Astrocyte of the hippocampus (primary cell): ENCODE measurements around the gene PDHB.
"Not testable (repeated sequence)": the region's sequence is repeated elsewhere in the genome, so short reads cannot be mapped to it uniquely, and the experiment has no call there.

Experiments
- DNase-seq: peaks from one replicate; pipeline ENCODE4 v3.0.0; 2011; ENCODE audit warnings: low read depth, low spot score

Gene PDHB

DNA sequence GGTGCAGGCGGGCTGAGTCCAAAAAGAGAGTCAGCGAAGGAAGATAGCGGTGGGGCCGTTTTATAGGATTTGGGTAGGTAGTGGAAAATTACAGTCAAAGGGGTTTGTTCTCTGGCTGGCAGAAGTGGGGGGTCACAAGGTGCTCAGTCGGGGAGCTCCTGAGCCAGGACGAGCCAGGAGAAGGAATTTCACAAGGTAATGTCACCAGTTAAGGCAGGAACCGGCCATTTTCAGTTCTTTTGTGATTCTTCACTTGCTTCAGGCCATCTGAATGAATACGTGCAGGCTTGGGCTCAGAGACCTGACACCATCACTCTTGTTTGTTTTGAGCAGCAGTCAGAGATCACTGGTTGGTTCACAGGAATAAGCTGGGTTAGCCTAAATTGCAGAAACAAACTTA is 3.6 kb upstream of the PDHB start:
- DNase-seq: not testable (repeated sequence)

DNA sequence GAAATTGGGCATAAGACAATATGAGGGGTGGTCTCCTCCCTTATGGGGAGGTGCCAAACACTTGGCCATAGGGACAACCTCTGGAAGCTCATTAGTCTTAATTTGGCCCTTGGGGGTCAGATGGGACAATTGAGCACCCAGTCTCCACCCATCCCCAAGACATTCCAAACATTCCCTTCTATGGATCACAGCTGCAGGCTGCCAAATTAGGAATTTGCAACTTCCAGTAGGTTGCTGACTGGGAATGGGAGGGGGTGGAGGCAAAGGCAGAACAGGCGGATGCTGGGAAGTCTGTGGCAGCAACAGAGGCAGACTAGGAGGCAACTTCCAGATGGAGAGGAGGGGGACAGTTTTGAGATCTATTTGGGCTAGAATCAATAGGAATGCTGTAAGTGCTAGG is 1.4 kb upstream of the PDHB start:
- peak; percentile 89 for DNase-seq

DNA sequence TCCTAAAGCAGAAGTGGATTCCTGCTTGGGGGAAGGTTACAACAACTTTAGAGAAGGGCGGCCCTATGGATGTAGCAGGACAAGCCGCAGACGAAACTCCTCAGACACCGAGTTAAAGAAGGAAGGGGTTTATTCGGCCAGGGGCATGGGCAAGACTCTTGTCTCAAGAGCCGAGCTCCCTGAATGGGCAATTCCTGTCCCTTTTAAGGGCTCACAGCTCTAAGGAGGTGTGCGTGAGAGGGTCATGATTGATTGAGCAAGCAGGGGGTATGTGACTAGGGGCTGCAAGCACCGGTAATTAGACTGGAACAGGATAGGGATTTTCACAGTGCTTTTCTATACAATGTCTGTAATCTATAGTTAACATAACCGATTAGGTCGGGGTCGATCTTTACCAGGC is 879 bp upstream of the PDHB start:
- DNase-seq: peak; percentile 10

- no peak for DNase-seq
Observed at GRCh38 chr3:58434168-58434504, 504 bp upstream of the PDHB start.

DNA sequence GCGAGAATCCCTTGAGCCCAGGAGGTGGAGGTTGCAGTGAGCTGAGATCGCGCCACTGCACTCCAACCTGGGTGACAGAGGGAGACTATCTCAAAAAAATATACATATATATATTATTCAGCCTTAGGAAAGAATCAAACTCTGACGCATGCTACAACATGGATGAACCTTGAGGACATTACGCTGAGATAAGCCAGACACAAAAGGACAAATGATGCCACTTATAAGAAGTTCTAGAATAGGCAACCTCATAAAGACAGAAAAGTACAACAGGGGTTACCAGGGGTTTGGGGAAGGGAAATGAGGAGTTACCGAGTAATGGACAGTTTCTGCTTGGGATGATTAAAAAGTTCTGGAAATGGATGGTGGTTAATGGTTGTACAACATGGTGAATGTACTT is 727 bp downstream of the PDHB start:
- DNase-seq: no peak

DNA sequence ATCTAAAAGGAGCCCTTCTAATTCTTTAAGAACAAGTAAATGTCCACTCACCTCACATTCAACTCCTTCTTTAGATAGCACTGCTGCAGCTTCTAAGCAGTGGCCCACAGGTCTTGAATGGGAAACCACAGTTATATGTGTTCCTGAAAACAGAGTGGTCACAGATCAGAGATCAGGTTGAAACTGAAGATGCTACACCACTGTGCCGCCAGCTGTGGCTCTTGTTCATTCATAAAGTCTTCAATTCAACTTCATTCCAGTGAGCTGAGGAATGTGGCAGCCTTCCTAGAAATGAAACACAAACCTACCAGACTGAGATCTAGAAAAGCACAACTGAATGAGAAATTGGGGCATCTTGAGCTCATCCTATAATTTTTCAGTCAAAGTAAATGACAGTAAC is 4.0 kb downstream of the PDHB start:
- DNase-seq: peak; percentile 29

DNA sequence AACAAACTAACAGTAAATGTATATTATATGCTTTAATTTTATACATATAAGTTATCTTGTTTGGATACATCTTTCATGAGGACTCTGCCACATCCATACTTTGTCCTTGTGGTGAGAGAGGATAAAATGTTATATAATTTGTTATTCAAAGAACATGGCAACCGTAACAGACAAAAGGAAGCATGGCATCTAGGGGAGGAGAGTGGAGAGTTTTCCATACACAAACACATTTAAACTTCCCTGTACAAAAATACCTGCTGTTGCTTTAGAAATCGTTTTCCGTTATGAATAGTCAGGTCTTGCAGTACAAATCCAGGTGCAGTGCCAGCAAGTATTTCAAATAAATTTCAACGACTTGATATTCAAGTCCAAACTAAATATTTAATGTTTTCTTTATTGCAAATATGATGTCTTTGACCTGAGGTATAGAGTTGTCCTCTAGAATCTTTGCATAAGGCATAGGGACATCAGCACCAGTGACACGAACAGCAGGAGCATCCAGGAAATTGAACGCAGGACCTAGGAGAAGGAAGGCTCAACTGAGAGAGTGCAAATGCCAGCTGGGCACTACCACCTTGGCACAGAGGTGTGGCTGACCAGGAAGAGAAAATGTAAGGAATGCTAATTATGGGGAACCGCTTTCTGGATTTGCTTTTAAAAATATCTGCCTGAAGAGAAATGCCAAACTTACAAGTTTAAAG is 5.8 kb downstream of the PDHB start:
- no peak for DNase-seq

DNA sequence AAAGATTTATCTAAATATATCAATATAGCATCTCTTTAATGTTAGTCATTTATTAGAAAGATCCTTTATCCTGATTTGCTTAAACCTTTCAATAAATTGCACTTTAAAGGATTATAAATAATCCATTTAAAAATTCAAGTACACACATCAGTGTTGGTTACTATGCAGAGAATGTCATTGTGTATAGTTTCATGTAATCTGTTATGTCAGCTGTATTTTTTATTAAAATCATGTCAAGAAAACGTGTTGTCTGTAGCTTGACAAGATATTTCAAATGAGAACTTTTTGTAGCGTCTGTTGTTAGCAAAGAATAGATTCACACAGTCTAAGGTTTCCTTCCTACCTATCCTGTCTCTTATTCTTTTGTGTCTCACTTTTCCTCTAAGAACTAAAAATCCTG is 7.8 kb downstream of the PDHB start:
- DNase-seq: no peak

DNA sequence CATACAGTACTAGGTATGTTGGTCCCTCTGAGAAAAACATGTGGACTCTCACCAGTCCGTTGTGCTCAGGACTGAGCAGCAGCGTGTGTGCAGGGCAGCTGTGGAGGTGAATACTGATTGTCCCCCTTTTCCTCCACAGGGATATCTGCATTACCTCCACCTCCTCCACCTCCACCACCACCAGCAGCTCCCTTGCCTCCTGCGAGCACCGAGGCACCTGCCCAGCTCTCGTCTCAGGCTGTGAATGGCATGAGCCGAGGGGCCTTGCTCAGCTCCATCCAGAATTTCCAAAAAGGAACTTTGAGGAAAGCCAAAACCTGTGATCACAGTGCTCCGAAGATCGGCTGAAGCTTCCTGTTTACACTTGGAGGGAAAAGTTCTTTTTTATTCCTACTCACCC is 9.0 kb downstream of the PDHB start:
- no peak for DNase-seq

DNA sequence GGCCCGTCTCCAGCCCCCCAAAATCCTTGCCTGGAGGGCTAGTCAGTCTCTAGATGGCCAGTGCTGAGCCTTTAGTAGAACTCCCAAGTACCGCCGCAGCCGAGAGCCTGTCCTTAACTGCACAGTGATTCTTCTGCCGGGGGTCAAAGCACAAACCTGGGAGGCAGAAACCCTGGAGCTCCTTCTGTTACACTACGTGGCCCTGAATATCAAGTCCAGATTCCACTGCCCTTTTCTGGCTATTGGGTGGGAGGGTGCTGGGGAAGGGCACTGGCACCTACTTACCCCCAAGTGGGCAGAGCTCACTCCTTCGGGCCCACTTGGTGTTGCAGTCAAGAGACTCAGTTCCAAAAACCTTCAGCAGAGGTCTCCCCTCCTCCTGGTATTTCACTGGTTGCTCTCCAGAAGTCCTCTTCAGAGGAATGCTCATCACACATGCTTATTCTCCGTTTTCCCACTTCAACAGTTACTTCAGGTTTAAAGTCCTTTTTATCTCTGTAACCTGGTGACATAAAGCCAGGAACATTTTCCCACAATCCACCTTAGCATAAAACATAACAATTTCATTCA is 10.8 kb downstream of the PDHB start:
- peak; percentile 46 for DNase-seq

DNA sequence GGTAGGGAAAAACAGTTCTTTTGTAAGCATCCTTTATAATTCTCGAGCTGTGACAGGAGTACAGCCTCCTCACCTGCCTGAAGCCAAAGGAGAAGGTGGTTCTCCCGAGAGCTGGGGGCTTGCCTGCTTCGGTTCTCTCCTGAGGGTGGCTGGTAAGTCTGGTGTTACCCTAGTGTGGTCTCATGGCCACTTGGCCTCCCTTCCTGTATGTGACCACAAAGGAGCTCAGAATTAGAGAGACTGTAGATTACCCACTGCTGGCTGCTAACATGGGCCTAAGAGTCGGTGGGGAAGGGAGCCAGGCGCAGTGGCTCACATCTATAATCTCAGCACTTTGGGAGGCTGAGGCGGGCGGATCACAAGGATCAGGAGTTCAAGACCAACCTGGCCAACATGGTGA is 12.6 kb downstream of the PDHB start:
- DNase-seq: no peak

- DNase-seq: peak; percentile 39
Observed at GRCh38 chr3:58419780-58420507, 13.7 kb downstream of the PDHB start.

DNA sequence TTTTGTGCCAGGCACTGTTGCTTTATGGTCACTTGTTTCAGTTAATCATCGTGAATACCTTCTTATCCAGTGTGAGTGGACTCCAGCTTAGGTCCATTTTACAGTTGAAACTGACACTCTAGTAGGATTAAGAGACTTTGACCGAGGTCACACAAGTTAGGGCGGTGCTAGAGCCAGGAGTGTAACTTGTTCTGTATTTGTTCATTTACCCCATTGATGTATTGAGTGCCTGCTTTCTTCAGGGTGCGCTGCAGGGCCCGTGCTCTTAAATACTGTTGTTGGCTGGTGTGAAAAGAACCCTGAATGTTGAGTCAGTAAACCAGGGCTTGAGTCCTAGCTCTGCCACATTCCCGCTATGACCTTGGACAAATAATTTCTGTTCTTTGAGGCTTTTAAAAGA is 15.4 kb downstream of the PDHB start:
- DNase-seq: no peak

GRCh38 chr3:58417075-58417474 is 16.6 kb downstream of the PDHB start:
- no peak for DNase-seq

DNA sequence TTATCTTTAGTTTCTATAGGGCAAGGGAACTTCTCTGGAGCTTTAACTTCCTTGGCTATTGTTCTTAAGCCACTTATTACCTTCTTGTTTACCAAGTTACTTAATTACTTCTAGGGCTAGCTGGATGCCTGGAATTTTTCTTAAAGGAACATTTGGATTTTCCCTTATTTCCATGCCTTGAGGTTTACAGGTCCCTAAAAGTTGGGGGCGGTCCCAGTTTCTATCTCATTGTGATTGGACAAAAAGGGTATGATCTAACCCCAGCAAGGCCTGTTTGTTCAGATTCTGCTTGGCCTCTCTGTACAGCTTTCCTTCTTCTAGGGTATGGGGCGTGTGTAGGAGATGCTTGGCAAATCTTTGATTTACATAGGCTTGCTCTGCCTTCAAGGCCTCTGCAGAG is 17.4 kb downstream of the PDHB start:
- DNase-seq: no peak

GRCh38 chr3:58414538-58415197 is 19.0 kb downstream of the PDHB start:
- peak; percentile 77 for DNase-seq

GRCh38 chr3:58411851-58412830 is 21.5 kb downstream of the PDHB start:
- no peak for DNase-seq

- DNase-seq: no peak
Observed at GRCh38 chr3:58411036-58411435, 22.6 kb downstream of the PDHB start.

DNA sequence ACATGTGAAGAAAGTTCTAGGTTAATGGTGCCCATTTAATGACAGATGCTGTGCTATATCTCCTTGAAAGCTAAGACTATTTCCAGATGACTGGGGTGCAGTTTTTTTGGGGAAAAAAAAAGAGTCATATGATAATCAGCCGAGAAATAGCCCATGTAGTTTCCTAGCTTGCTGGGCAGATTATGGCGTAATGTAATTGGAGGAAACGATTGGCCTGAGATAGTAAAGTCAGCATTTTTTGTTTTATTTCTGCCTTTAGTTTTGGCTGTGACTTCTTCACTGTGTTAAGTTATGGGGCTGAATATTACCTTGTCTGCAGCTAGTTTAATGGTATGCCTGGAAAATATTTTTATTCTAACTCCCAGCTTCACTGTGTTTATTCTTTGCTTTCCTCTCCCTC is 24.0 kb downstream of the PDHB start:
- no peak for DNase-seq

DNA sequence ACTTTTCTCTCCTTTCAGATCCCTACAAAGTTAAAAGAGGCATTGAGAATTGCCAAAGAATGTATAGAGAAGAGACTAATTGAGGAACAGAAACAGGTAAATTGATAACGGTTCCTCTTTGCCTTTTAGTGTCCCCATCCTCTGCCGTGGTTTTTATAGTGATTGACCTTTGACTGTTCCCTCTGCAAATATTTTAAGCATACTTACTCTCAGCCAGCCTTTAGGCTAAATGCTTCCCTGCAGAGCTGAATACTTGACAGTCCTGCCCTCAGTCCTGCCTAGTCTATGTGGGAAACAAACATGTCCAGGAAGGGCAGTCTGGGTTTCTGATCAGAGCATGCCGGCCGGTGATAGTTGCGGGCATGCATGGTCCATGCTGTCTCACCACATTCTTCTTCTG is 24.7 kb downstream of the PDHB start:
- no peak for DNase-seq

GRCh38 chr3:58404396-58404795 is 29.2 kb downstream of the PDHB start:
- DNase-seq: peak; percentile 86
